Measurements from ENCODE around the gene CYP4A11.

DNA sequence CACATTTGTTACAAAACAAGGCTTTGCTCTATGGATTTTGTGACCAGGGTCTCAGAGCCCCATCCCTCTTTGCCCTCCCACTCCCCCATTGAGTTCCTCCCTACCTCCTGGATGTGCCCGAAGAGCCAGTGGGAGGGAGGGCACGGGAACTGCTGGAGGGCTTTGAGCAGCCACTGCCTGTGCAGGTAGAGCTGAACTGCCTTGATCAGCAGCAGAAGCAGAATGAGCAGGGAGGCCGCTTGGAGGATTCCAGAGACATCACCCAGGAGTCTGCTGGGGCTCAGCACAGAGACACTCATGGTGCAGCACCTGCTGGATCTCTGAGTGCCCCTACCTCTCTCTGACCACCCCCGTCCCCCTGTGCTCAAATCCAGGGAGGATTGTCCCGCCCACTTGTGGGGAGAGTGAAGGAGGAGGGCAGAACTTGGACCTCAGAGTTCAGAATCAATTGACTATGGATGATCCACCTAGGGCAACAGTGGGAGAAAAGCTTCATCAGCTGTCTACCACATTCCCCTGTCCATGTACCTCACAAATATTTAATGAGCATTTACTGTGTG is at the start of gene CYP4A11:
- no peak for TF ChIP-seq POLR2A (IDR thresholded peaks at IDR 0.05; ENCODE audit: low read length)
- TF ChIP-seq GATA1 (IDR thresholded peaks at IDR 0.05; ENCODE audit: low read depth, low read length): no peak
